Embryonic facial prominence (tissue), 1 donor: ENCODE data around the gene ELP6.
A peak's percentile ranks its signal among the peaks of the same experiment; 100 is the strongest.
"Not testable (repeated sequence)": the region's sequence is repeated elsewhere in the genome, so short reads cannot be mapped to it uniquely, and the experiment has no call there.

Experiments
- DNase-seq: peaks from one replicate; pipeline ENCODE4 v3.0.0-alpha.2; 2016; ENCODE audit errors: extremely low spot score

The ELP6 gene

GRCh38 chr3:47512416-47513124, 942 bp downstream of the ELP6 start:
- DNase-seq, result no peak

DNA sequence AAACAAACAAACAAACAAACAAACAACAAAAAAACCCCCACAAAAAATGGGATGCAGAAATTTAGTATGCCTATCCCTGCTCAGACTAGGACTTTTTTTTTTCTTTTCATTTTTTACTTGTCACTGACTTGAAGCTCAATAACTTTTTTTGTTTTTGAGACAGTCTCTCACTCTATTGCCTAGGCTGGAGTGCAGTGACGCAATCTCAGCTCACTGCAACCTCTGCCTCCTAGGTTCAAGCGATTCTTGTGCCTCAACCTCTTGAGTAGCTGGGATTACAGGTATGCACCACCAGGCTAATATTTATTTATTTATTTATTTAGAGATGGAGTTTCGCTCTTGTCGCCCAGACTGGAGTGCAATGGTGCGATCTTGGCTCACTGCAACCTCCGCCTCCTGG, 8.2 kb downstream of the ELP6 start:
- DNase-seq, result not testable (repeated sequence)

DNA sequence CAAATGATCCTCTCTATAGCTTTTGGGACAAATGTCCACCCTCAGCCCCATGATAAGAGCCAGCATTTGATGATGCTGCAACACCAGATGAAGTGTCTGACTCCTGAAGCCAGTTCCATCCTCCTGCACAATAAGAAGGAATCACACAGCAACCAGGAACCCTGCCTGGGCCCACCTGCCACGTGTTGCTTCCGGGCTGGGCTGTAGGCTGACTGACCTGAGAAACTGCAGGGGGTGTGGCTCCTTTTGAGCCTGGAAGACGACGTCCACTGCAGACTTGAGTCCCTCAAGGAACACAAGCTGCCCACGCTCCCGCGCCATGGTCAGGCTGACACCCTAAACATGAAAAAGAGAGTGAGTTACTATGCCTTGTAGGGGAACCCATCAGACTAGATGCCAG, 9.4 kb downstream of the ELP6 start:
- no peak for DNase-seq

DNA sequence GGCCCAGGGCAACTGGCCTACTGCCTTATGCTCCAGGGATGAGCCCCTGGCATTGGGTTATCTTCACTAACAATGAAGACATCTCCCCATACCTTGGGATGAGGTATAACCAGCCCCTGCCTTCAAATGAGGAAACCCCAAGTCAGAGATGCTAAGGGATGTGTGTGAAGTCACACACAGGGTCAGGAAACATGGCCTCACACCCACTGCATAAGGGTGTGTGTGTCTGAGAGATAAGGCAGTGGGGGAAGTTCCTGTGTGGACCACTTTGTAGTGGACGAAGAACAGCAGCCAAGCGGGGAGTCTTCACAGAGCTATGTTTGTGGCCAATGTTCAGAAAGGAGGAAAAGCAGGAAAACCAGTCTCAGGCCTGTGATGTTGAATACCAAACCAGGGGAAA, 10.5 kb downstream of the ELP6 start:
- DNase-seq, result no peak

GRCh38 chr3:47496892-47497291, 16.6 kb downstream of the ELP6 start:
- no peak for DNase-seq

GRCh38 chr3:47495886-47496285, 17.6 kb downstream of the ELP6 start:
- no peak for DNase-seq

- no peak for DNase-seq
Measured at GRCh38 chr3:47495111-47495510, 18.4 kb downstream of the ELP6 start.

DNA sequence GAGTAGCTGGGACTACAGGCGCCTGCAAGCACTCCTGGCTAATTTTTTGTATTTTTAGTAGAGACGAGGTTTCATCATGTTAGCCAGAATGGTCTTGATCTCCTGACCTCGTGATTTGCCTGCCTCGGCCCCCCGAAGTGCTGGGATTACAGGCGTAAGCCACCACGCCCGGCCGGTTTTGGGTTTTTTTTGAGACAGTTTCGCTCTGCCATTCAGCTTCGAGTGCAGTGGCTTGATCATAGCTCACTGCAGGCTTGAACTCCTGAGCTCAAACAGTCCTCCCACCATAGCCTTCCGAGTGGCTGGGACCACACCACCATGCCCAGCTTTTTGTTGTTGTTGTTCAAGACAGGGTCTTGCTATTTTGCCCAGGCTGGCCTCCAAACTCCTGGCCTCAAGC, 21.7 kb downstream of the ELP6 start:
- DNase-seq, result no peak

DNA sequence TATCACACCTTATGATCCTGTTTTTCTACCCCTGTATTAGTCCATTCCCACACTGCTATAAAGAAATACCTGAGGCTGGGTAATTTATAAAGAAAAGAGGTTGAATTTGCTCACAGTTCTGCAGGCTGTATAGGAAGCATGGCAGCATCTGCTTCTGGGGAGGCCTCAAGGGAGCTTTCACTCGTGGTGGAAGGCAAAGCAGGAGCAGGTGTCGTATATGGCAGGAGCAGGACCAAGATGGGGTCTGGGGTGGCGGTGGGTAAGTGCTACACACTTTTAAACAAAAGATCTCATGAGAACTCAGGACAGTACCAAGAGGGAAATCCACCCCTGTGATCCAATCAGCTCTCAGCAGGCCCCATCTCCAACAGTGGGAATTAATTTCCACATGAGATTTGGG, 22.3 kb downstream of the ELP6 start:
- DNase-seq, result no peak

GRCh38 chr3:47487265-47487664, 26.2 kb downstream of the ELP6 start:
- DNase-seq, result no peak

DNA sequence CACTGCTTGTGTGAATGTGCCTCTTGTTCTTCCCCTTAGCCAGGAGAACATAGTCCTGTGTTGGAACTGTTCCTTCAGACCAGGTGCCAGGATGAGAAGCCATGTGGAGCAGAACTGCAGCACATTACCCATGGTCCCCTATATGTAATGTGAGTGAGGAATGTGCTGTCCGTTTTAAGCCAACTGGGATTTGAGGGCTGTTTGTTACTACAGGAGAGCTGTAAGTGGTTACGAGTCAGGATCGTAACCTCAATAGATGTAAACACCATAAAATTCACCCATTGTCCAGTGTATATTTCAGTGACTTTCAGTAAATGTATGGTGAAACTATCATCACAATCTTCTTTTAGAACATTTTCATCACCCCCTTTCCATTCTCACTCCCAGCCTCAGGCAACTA, 27.7 kb downstream of the ELP6 start:
- no peak for DNase-seq

GRCh38 chr3:47482366-47482765, 31.1 kb downstream of the ELP6 start:
- no peak for DNase-seq

DNA sequence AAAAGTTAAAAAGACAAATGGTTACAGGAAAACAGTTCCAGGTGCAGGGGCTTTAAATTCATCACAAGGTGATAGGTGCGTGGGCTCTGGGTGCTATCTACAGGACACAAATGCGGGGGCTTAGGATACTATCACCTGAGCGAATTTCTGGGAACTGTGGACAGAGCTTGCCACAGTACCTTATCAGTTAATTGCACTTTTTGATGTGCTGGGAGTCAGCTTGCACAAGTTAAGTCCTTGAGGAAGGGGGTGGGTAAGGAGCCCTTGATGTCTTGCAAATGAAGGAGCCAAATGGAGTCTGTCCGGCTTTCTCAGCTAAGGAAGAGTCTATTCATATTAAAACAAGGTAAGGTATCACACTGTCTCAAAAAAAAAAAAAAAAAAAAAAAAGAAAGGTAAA, 31.7 kb downstream of the ELP6 start:
- DNase-seq, result not testable (repeated sequence)

DNA sequence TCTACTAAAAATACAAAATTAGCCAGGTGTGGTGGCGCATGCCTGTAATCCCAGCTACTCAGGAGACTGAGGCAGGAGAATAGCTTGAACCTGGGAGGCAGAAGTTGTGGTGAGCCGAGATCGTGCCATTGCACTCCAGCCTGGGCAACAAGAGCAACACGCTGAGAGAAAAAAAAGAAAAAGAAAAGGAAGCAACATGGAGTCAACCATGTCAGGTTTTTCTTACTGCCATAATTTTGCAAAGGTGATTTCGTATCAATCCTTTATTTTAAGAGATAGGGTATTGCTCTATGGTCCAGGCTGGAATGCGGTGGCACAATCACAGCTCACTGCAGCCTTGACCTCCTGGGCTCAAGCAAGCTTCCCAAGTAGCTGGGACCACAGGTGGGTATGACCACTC, 33.2 kb downstream of the ELP6 start:
- not testable (repeated sequence) for DNase-seq

DNA sequence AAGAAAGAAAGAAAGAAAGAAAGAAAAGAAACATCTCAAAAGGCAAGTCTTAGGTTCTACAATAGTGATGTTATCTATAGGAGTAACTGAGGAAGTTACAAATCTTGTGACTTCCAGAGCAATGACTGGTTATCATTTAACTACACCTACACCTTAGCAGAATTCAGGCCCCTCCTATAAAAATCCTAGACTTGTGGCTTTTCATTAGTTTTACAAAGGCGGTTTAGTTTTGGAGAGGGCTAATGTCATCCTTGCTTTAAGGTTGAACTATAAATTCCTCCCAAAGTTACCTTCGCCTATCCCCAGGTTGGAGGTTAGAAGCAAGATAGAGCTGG, 33.7 kb downstream of the ELP6 start:
- no peak for DNase-seq

- DNase-seq, result no peak
Measured at GRCh38 chr3:47478022-47478421, 35.5 kb downstream of the ELP6 start.

GRCh38 chr3:47476644-47477199, 36.8 kb downstream of the ELP6 start:
- DNase-seq, result no peak

- no peak for DNase-seq
Measured at GRCh38 chr3:47476330-47476626, 37.2 kb downstream of the ELP6 start.

DNA sequence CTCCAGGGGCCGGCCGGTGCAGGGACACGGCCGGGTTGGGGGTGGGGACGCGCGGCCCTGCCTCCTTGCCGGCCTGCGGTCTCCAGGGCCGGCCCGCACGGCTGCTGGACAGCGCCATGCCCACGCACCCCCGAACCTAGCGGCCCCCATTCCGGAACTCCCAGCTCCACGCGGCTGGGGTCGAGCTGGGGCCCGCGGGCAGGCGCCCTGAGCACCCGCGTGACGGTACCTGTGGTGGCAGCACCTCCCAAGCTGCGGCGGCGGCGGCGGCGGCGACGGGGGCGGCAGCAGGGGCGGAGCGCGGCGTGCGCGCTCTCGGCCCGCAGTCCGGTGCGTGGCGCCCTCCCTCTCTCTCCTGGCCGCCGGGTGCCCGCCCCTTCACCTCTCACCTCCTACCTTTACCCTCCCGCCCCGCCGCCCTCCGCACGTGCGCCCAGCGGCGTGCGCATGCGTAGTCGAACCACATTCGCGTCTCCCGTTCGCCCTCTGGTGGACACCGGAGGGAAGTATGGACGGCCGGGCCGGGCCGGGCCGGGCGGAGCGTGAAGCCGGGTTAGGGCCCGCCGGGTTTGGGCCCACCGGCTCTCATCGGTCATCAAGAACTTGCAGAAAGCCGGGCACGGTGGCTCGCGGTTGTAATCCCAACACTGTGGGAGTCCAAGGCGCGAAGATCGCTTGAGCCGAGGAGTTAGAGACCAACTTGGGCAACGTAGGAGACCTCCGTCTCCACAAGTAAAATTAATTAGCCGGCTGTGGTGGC, 37.8 kb downstream of the ELP6 start, which contains the start of gene SCAP:
SCAP (minus strand) TSS at position 372 of the 760 bp plus-strand sequence. CDS start 32,948 bp downstream, outside the sequence.
- peak; percentile 43 for DNase-seq

GRCh38 chr3:47475029-47475569, 38.4 kb downstream of the ELP6 start:
- DNase-seq, result no peak

- DNase-seq, result no peak
Measured at GRCh38 chr3:47473391-47473790, 40.1 kb downstream of the ELP6 start.

GRCh38 chr3:47469616-47470015, 43.9 kb downstream of the ELP6 start:
- DNase-seq, result no peak

GRCh38 chr3:47468315-47468714, 45.2 kb downstream of the ELP6 start:
- not testable (repeated sequence) for DNase-seq
